Measurements from ENCODE around the gene TREML1. TPM values are rescaled to one million over a fixed set of nuclear protein-coding genes. Genes with fewer than 3 reads are reported as not detected.

TREML1 gene
- total and polyA plus RNA-seq, 2 experiments from 2014 or later: not detected

GRCh38 chr6:41157323-41157722 is 3.2 kb upstream of the TREML1 start (continued):
- TF ChIP-seq ZNF462 (CRISPR knock-in tag; IDR thresholded peaks at IDR 0.05) (no peak), EZH2phosphoT487 (IDR thresholded peaks at IDR 0.05; ENCODE audit: unreplicated experiment) (no peak), REST (IDR thresholded peaks at IDR 0.05; ENCODE audit: unreplicated experiment) (no peak), EZH2 (IDR thresholded peaks at IDR 0.05; ENCODE audit: low read depth, unreplicated experiment) (no peak), POLR2AphosphoS5 (IDR thresholded peaks at IDR 0.05; ENCODE audit: low read depth) (no peak), JUNB (IDR thresholded peaks at IDR 0.05; ENCODE audit: unreplicated experiment) (no peak), STAT1 (IDR thresholded peaks at IDR 0.05; ENCODE audit: unreplicated experiment) (no peak), ZNF114 (CRISPR knock-in tag; IDR thresholded peaks at IDR 0.05) (no peak)

Data from GM23338 (cell line).